ENCODE data around the gene ALOX12.
"Not testable (repeated sequence)": the region's sequence is repeated elsewhere in the genome, so short reads cannot be mapped to it uniquely, and the experiment has no call there.

Gene ALOX12

DNA sequence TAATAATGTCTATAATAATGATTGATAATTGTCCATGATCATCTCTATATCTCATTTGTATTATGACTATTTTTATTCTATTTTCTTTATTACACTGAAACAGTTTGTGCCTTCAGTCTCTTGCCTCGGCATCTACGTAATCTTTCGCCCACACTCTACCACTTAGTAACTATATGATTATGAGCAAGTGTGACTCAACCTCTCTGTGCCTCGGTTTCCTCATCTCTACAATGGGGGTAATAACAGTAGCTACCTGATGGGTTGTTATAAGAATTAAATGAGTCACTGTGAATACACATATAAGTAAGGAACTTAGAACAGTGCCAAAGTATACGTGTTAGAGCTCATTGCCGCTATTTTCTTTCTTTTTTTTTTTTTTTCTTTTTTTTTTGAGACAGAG is 51.7 kb downstream of the ALOX12 start:
- no peak for DNase-seq

DNA sequence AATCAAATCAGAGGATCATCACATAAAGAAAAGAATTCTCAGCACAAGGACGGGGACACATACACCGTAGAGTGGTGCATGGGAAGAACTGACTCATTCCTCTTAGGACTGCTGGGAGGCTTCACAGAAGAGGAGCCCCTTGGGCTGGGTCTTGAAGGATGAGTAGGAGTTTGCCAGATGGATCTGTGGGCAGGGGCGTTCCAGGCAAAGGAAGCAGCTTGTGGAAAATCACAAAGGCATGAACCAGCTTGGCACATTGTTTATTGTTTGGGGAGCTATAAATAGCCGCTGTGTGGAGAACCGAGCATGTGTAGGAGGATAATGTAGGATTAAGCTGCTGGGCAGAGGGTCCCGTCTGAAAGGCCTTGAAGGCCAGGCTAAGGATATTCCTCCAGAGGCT is 53.1 kb downstream of the ALOX12 start:
- DNase-seq = no peak

DNA sequence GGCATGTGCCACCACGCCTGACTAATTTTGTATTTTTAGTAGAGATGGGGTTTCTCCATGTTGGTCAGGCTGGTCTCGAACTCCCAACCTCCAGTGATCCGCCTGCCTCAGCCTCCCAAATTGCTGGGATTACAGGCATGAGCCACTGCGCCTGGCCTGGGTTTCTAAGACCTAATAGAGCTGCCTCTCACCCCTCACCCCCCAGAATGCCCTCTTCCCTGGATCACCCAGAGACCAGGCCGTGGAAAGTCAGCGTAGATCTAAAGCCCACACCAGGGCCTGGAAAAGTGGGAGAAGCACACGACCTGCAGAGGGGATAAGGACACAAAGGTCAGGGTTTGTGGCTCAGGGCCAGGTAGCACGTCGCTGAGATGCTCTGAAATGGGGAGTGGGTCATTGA is 54.7 kb downstream of the ALOX12 start:
- DNase-seq = not testable (repeated sequence)

DNA sequence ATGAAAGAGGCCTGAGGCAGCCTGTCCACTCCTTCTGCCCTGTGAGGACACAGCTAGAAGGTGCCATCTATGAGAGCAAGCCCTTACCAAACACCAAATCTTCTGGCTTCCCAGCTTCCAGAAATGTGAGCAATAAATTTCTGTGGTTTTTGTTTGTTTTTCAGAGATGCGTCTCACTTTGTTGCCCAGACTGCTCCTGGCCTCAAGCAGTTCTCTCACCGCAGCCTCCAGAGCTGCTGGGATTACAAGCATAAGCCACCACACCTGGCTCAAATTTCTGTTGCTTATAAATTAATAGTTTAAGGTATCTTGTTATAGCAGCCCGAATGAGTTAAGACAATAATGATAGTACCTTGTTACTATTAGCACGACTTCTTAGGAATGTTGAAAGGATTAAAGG is 60.5 kb downstream of the ALOX12 start:
- no peak for DNase-seq

DNA sequence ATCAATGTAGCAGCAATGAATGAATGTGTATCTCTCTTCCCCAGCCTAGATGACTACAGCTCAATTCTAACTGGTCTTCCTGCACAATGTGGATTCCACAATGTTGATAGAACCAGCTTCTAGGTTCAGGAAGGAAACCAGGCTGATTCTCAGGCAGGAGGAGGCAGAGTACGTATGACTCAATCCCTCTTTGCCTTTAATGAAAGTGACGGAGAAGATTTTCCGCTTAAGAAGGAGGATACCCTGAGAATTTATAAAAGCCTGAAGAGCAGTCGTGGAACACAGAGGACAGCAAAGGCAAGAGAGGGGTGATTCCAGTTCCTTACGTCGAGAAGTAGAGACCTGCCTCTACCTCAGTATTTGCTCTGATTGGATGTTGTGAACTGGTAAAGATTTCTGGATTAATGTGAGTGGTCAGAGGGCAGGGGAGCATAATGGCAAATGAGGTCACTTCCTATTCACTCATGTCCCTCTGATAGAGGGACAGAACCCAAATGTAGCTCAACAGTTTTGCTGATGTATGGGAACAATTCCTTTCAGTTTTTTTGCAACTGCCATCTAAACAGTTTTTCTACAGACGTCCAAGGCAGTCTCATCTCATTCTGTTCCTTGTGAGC is 63.1 kb downstream of the ALOX12 start:
- no peak for DNase-seq
